Caco-2 (cell line): ENCODE data around the gene PTPN23. TPM values are rescaled to one million over a fixed set of nuclear protein-coding genes. Genes with fewer than 3 reads are reported as not detected.

Source experiments
- BruUV-seq: library from RNA; stranded (reverse); fragments of 400-500 nt; replicated peaks from 2 replicates; lab custom pipeline; 2021; lab: Mats Ljungman, UMichigan
- CTCF ChIA-PET: fragments of 300-600 bp; sonication (Branson Sonifier 250); formaldehyde crosslinking; loops from one replicate; lab custom pipeline; 2022; ENCODE audit warnings: antibody characterized with exemption; lab: Charles Lee
- POLR2A ChIA-PET: fragments of 300-600 bp; sonication (Branson Sonifier 250); formaldehyde crosslinking; loops from one replicate; lab custom pipeline; 2022; ENCODE audit warnings: antibody characterized with exemption; lab: Charles Lee
- DNase-seq, 2 experiments: peaks; one replicate each; pipeline versions ENCODE4 v3.0.0 to v3.0.0-alpha.2; 2020 to 2022
- H3K27me3 ChIP-seq: replicated peaks from 2 replicates; pipeline ENCODE4 v1.6.0; 2011; ENCODE audit warnings: low read length; ENCODE audit not compliant: control insufficient read depth, insufficient read depth
- H3K36me3 ChIP-seq: 2 replicates; pipeline ENCODE4 v1.5.1; 2011; ENCODE audit warnings: low read length; ENCODE audit not compliant: control insufficient read depth, insufficient read depth
- H3K4me1 ChIP-seq: fragments of 250-450 bp; sonication (Bioruptor Pico); 2 replicates; pipeline ENCODE4 v1.5.1; 2020; ENCODE audit warnings: mild to moderate bottlenecking
- H3K4me3 ChIP-seq: 2 replicates; pipeline ENCODE4 v1.5.1; 2011; ENCODE audit warnings: low read depth, mild to moderate bottlenecking, control low read depth, low read length
- H3K9me3 ChIP-seq: fragments of 250-450 bp; sonication (Bioruptor Pico); 2 replicates; pipeline ENCODE4 v1.5.1; 2020; ENCODE audit warnings: mild to moderate bottlenecking, moderate library complexity
- H3K27ac Mint-ChIP-seq: one replicate; pipeline ENCODE4 v1.8.0; 2022; ENCODE audit warnings: mixed read lengths; ENCODE audit not compliant: unreplicated experiment
- H3K27me3 Mint-ChIP-seq: one replicate; pipeline ENCODE4 v1.8.0; 2022; ENCODE audit warnings: mixed read lengths; ENCODE audit not compliant: insufficient read depth, unreplicated experiment
- H3K36me3 Mint-ChIP-seq: one replicate; pipeline ENCODE4 v1.8.0; 2022; ENCODE audit warnings: mild to moderate bottlenecking, mixed read lengths; ENCODE audit not compliant: insufficient read depth, unreplicated experiment
- H3K4me1 Mint-ChIP-seq: one replicate; pipeline ENCODE4 v1.8.0; 2022; ENCODE audit warnings: low read depth, mixed read lengths; ENCODE audit not compliant: unreplicated experiment
- H3K4me3 Mint-ChIP-seq: one replicate; pipeline ENCODE4 v1.8.0; 2022; ENCODE audit warnings: mild to moderate bottlenecking, moderate library complexity, mixed read lengths; ENCODE audit not compliant: unreplicated experiment
- H3K9me3 Mint-ChIP-seq: one replicate; pipeline ENCODE4 v1.8.0; 2022; ENCODE audit warnings: mixed read lengths; ENCODE audit not compliant: unreplicated experiment
- CTCF ChIP-seq, 2 experiments: fragments of 200-600 bp in 1 of 2; IDR thresholded peaks; 1 replicate in 1 of 2; 2 replicates in 1 of 2; pipeline versions ENCODE4 v1.5.1 to v1.8.0; 2011 to 2022; ENCODE audit warnings: antibody characterized with exemption in 1 of 2, control low read depth in 1 of 2, inconsistent platforms in 1 of 2, low read depth in 1 of 2, low read length in 1 of 2, mild to moderate bottlenecking in 1 of 2, moderate library complexity in 1 of 2; ENCODE audit not compliant: insufficient read depth in 1 of 2, severe bottlenecking in 1 of 2, unreplicated experiment in 1 of 2
- intact Hi-C: fragments of 100-400 bp; cut with micrococcal nuclease; formaldehyde crosslinking; loops from one replicate; pipeline ENCODE4 v1.10.0; 2022; ENCODE audit not compliant: unreplicated experiment
- total RNA-seq: library from RNA; stranded (reverse); gene quantifications from 2 replicates; pipeline ENCODE4 v1.2.3, GENCODE V29; 2022

Gene PTPN23
- total RNA-seq, 1 experiment from 2014 or later: 49.6 TPM

GRCh38 chr3:47434849-47435248 is 54.0 kb downstream of the PTPN23 start:
- POLR2A ChIA-PET: no interaction called here

GRCh38 chr3:47436180-47436579 is 55.4 kb downstream of the PTPN23 start:
- no peaks in the 10 kb centered on the region for H3K27me3 Mint-ChIP-seq
- POLR2A ChIA-PET: no interaction called here
- no peak for TF ChIP-seq CTCF (IDR thresholded peaks at IDR 0.05; ENCODE audit: insufficient read depth in 1 of 2, low read depth in 1 of 2, low read length in 1 of 2, severe bottlenecking in 1 of 2, unreplicated experiment in 1 of 2)

More at GRCh38 chr3:47434849-47435248, 54.0 kb downstream of the PTPN23 start:
- H3K4me1 Mint-ChIP-seq: peaks cover 29% of the 10 kb centered on the region
- H3K27ac Mint-ChIP-seq: peak overlapping the region; percentile 48
- H3K36me3 Mint-ChIP-seq: peaks cover 50% of the 10 kb centered on the region
- no peak overlapping the region for H3K4me3 ChIP-seq
- no peak for TF ChIP-seq CTCF (IDR thresholded peaks at IDR 0.05; ENCODE audit: insufficient read depth in 1 of 2, low read depth in 1 of 2, low read length in 1 of 2, severe bottlenecking in 1 of 2, unreplicated experiment in 1 of 2)
- H3K36me3 ChIP-seq: peaks cover 4% of the 10 kb centered on the region
- no peaks in the 10 kb centered on the region for H3K27me3 ChIP-seq
- CTCF ChIA-PET: interaction anchor here (2.9 kb wide), 1 partner anchor 13 kb away, joined by 13 read pairs; no protein-coding TSS in a partner anchor
- BruUV-seq: no TSS peak
- H3K9me3 Mint-ChIP-seq: no peaks in the 10 kb centered on the region
- H3K4me3 Mint-ChIP-seq: peak overlapping the region; percentile 7
- peaks cover 30% of the 10 kb centered on the region for H3K4me1 ChIP-seq
- no peaks in the 10 kb centered on the region for H3K27me3 Mint-ChIP-seq
- intact Hi-C loops: loop anchor here (1.0 kb wide), 1 partner anchor 7 kb away; no protein-coding TSS in a partner anchor
- H3K9me3 ChIP-seq: no peaks in the 10 kb centered on the region; the same call in 1 of the 2 replicates
- peak in 1 of 2 experiments; percentile 48 for DNase-seq

GRCh38 chr3:47440131-47440530 is 59.3 kb downstream of the PTPN23 start:
- Histone ChIP-seq H3K9me3 (no peaks in the 10 kb centered on the region; the same call in 1 of the 2 replicates), H3K36me3 (peaks cover 2% of the 10 kb centered on the region), H3K4me1 (peaks cover 47% of the 10 kb centered on the region), H3K27me3 (no peaks in the 10 kb centered on the region; the same call in 1 of the 2 replicates), H3K4me3 (no peak overlapping the region)
- intact Hi-C loops: no loop called here
- CTCF ChIA-PET: interaction anchor here (0.6 to 0.7 kb wide), 3 partner anchors 19 to 182 kb away, joined by 3 read pairs; partner anchors contain the start of gene SCAP
- Mint-ChIP-seq H3K27me3 (no peaks in the 10 kb centered on the region), H3K9me3 (no peaks in the 10 kb centered on the region), H3K27ac (no peak overlapping the region), H3K36me3 (peaks cover 35% of the 10 kb centered on the region), H3K4me3 (no peak overlapping the region), H3K4me1 (peaks cover 34% of the 10 kb centered on the region)
- POLR2A ChIA-PET: interaction anchor here (0.5 kb wide), 1 partner anchor 385 kb away, joined by 5 read pairs; no protein-coding TSS in a partner anchor
- BruUV-seq: no TSS peak
- DNase-seq: peak in 1 of 2 experiments; percentile 21
- peak in 1 of 2 experiments; percentile 18 for TF ChIP-seq CTCF (IDR thresholded peaks at IDR 0.05; ENCODE audit: insufficient read depth in 1 of 2, low read depth in 1 of 2, low read length in 1 of 2, severe bottlenecking in 1 of 2, unreplicated experiment in 1 of 2)

More at GRCh38 chr3:47436180-47436579, 55.4 kb downstream of the PTPN23 start:
- peaks cover 4% of the 10 kb centered on the region for H3K36me3 ChIP-seq
- intact Hi-C loops: no loop called here
- no peak overlapping the region for H3K4me3 ChIP-seq
- Mint-ChIP-seq H3K4me1 (peaks cover 25% of the 10 kb centered on the region), H3K27ac (no peak overlapping the region), H3K36me3 (peaks cover 47% of the 10 kb centered on the region), H3K4me3 (no peak overlapping the region), H3K9me3 (no peaks in the 10 kb centered on the region)
- no TSS peak for BruUV-seq
- no peaks in the 10 kb centered on the region; the same call in 1 of the 2 replicates for H3K9me3 ChIP-seq
- H3K4me1 ChIP-seq: peaks cover 34% of the 10 kb centered on the region
- no peak for DNase-seq
- H3K27me3 ChIP-seq: no peaks in the 10 kb centered on the region; the same call in 1 of the 2 replicates
- CTCF ChIA-PET: interaction anchor here (1.0 kb wide), 1 partner anchor 15 kb away, joined by 4 read pairs; no protein-coding TSS in a partner anchor
